Stimulated activated CD4-positive, alpha-beta T cell treated with anti-CD3 and anti-CD28 coated beads, Interleukin-15, amount 100 ng/mL, for 1 hour (primary cell): ENCODE data around the gene HEPH.
"Not testable (repeated sequence)": the region's sequence is repeated elsewhere in the genome, so short reads cannot be mapped to it uniquely, and the experiment has no call there.

Experiments
- DNase-seq, 2 donors: peaks; one replicate each; pipeline ENCODE4 v3.0.0-alpha.2; 2020; ENCODE audit warnings: low read depth in 1 of 2, low spot score in 1 of 2

HEPH gene

GRCh38 chrX:66163849-66164411 is at the start of gene HEPH:
TSS of gene HEPH (plus strand) at chrX:66164247. CDS start at chrX:66170571, 6,324 bp downstream.
- DNase-seq, result no peak

- not testable (repeated sequence) for DNase-seq
Measured at GRCh38 chrX:66118722-66119121, 45.3 kb upstream of the HEPH start.

GRCh38 chrX:66121354-66121753 is 42.7 kb upstream of the HEPH start:
- not testable (repeated sequence) for DNase-seq

- no peak for DNase-seq
Measured at GRCh38 chrX:66126662-66127061, 37.4 kb upstream of the HEPH start.

- no peak for DNase-seq
Measured at GRCh38 chrX:66130469-66130868, 33.6 kb upstream of the HEPH start.

- DNase-seq, result not testable (repeated sequence)
Measured at GRCh38 chrX:66135284-66135683, 28.8 kb upstream of the HEPH start.

- DNase-seq, result no peak
Measured at GRCh38 chrX:66142351-66142750, 21.7 kb upstream of the HEPH start.

- DNase-seq, result no peak
Measured at GRCh38 chrX:66144258-66144657, 19.8 kb upstream of the HEPH start.

GRCh38 chrX:66149519-66149918 is 14.5 kb upstream of the HEPH start:
- no peak for DNase-seq

- no peak for DNase-seq
Measured at GRCh38 chrX:66150163-66150562, 13.9 kb upstream of the HEPH start.

GRCh38 chrX:66162331-66162822 is 1.7 kb upstream of the HEPH start:
- DNase-seq, result no peak

- DNase-seq, result no peak
Measured at GRCh38 chrX:66163447-66163846, 600 bp upstream of the HEPH start.

GRCh38 chrX:66164470-66164869 is 423 bp downstream of the HEPH start:
- DNase-seq, result no peak

GRCh38 chrX:66164931-66165330 is 884 bp downstream of the HEPH start:
- no peak for DNase-seq

GRCh38 chrX:66166671-66167070 is 2.6 kb downstream of the HEPH start:
- DNase-seq, result no peak

- DNase-seq, result no peak
Measured at GRCh38 chrX:66167431-66167830, 3.4 kb downstream of the HEPH start.

- no peak for DNase-seq
Measured at GRCh38 chrX:66176134-66176533, 12.1 kb downstream of the HEPH start.

- no peak for DNase-seq
Measured at GRCh38 chrX:66191563-66191962, 27.5 kb downstream of the HEPH start.

- DNase-seq, result no peak
Measured at GRCh38 chrX:66193821-66194220, 29.8 kb downstream of the HEPH start.

- no peak for DNase-seq
Measured at GRCh38 chrX:66200050-66200664, 36.1 kb downstream of the HEPH start.

GRCh38 chrX:66200855-66201795 is 37.1 kb downstream of the HEPH start:
- no peak for DNase-seq

- DNase-seq, result no peak
Measured at GRCh38 chrX:66203114-66203513, 39.1 kb downstream of the HEPH start.
